HG03025 (cell line): ENCODE results near the gene MICU2.
"Not testable (repeated sequence)": the region's sequence is repeated elsewhere in the genome, so short reads cannot be mapped to it uniquely, and the experiment has no call there.

Source experiments
- ATAC-seq: cut with Tn5 transposase; IDR thresholded peaks from one replicate; pipeline ENCODE4 v1.9.1; 2021; ENCODE audit warnings: mild to moderate bottlenecking, moderate library complexity; ENCODE audit not compliant: unreplicated experiment, low FRiP score

Gene MICU2

DNA sequence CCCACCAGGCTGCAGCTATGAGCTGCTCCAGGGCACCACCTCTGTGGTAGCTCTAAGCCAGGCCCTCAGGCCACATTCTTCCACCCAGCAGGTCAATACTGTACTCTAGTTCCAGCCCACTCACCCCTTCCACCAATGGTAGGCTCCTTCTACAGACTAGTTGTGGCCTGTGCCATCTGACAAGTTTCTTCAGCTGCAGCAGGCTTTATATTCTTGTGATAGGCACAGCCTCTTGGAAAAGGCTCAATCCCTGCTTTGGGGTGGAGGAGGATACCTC lies 8.5 kb downstream of the MICU2 start:
- ATAC-seq = peak; percentile 62

DNA sequence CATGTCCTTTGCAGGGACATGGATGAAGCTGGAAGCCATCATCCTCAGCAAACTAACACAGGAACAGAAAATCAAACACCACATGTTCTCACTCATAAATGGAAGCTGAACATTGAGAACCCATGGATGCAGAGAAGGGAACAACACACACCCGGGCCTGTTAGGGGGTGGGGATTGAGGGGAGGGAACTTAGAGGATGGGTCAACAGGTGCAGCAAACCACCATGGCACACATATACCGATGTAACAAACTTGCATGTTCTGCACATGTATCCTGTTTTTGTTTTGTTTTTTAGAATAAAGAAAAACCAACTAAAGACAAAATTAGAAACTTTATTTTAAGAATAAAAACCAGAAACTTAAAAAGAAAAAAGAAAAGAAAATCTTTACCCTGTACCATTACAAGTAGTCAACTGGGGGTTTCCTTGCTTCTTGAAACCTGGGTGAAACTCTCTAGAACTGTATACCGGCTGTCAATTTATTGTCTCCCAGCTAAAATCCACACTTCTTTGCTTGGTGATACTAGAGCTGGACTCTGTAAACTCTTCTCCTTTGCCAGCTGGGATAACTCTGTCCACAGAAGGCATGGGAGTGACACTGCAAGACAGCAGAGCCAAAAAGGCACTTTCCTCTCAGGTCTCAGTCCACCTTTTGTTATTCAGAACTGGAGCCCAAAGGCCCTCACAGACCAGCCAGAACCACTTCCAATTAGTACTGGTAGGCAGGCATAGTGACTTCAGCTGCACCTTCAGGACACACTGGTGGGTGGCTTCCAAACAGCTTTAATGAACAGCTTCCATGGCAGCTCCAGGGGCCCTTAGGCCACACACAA lies 9.0 kb downstream of the MICU2 start:
- peak; percentile 69 for ATAC-seq

DNA sequence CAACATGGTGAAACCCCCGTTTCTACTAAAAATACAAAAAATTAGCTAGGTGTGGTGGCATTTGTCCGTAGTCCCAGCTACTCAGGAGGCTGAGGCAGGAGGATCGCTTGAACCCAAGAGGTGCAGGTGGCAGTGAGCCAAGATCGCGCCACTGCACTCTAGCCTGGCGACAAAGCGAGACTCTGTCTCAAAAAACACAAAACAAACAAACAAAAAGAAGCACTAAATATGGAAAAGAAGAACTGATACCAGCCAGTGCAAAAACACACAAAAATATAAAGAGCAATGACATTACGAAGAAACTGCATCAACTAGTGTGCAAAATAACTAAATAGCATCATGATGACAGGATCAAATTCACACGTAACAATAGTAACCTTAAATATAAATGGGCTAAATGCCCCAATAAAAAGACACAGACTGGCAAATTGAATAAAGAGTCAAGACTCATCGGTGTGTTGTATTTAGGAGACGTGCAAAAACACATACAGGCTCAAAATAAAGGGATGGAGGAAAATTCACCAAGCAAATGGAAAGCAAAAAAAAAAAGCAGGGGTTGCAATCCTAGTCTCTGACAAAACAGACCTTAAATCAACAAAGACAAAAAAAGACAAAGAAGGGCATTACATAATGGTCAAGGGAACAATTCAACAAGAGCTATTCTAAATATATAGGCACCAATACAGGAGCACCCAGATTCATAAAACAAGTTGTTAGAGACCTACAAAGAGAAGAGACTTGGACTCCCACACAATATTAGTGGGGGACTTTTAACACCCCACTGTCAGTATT lies 13.1 kb downstream of the MICU2 start:
- not testable (repeated sequence) for ATAC-seq

DNA sequence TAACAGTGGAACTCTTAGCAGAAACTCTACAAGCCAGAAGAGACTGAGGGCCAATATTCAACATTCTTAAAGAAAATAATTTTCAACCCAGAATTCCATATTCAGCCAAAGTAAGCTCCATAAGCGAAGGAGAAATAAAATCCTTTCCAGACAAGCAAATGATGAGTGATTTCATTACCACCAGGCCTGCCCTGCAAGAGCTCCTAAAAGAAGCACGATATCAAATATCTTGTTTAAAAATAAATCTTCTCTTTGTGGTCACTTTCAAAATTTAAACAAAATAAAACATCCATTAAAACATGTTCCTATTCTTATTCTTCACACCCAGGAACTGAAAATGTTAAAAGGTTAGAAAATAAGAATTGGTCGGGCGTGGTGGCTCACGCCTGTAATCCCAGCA lies 13.7 kb downstream of the MICU2 start:
- ATAC-seq = no peak

DNA sequence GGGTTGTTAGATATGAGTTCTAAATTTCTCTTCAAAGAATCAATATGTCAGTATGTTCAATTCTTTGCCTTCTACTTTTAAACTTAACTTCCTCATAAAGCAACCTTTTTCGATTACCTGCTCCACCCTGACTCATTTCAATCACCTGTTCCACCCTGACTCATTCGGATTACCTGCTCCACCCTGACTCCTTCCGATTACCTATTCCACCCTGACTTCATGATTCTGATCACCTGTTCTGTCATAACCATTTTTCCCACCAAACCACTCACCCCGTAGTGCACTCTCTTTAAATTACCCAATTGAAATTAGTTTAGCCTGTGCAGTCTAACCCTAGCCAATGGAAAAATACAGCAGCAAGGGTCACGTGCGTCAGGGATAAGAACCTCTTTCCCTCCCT lies 14.5 kb downstream of the MICU2 start:
- not testable (repeated sequence) for ATAC-seq

DNA sequence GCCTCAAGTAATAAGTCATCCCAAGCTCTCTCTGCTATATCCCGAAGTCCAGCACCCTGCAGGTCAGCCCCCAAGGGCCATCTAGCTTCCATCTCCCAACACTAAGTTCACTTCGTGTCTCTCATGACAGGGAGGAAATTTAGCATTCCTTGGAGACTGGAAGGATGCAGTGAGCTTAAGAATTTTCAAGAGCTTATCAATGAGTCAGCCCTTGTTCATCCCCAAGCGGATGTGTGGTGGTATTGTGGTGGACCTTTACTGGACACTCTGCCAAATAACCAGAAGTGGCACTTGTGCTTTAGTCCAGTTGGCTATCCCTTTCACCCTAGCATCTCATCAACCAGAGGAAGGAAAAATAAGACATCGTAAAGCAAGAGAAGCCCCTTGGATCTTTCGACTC lies 15.6 kb downstream of the MICU2 start:
- not testable (repeated sequence) for ATAC-seq

DNA sequence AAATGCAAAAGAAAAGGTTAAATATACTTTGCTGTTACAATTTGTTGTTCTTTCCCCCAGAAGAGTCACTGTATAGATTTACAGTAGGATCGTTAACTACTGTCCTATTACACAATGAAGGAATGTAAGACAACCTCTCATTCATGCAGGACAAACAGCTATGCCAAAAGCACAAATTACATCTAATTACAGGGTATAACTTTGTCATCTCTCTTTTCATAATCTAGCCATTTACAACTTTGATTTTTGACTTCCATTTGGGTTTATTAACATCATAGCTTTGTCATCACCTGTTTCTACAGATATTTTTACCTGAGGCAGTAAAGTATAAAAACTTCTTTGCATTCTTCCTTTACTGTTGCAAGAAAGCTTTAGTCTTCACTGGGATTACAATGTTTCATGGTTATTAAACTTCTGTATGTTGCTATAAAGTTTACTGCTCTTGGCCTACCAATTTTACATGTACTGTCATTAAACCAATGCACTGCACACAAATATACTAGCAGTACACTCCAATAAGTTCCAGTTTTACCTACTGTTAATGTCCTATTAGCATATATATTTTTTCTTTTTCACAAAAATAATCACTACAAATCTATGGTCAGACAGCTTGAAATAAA lies 18.9 kb downstream of the MICU2 start:
- ATAC-seq = no peak

DNA sequence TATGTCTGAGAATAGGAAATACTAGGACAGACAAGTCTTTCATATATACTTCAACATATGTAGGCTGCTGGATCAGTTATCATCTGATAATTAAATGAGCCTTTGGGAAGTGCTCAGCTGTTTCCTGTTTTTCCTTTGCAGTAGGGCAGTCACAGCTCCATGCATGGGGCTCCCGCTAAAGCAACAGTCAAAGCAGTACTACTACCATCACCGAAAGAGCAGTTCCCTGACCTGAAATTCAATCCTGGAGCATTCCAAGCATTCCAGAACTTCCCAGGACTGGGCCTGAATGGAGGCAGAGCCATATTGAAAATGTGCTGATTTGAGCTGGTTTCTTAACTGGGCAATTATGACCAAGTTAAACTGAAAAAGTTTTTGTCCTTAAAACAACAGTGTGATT lies 20.5 kb downstream of the MICU2 start:
- ATAC-seq = no peak

DNA sequence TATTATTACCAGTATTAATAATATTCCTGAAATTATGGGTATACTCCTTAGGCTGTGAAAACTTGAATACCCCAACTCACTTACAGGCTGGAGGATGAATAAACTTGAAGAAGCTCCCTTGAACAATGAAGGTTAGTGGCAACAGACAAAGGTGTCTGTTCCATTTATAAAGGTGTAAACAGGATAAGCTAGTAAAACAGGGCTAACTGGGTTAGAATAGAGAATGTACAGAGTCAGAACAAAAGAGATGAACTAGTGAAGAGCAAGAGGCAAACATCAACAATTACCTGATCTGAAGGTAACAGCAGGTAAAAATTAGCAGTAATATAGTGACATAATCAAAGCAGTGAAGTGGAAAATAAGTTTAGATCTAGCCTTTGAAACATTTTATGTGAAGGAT lies 23.2 kb downstream of the MICU2 start:
- ATAC-seq = no peak

DNA sequence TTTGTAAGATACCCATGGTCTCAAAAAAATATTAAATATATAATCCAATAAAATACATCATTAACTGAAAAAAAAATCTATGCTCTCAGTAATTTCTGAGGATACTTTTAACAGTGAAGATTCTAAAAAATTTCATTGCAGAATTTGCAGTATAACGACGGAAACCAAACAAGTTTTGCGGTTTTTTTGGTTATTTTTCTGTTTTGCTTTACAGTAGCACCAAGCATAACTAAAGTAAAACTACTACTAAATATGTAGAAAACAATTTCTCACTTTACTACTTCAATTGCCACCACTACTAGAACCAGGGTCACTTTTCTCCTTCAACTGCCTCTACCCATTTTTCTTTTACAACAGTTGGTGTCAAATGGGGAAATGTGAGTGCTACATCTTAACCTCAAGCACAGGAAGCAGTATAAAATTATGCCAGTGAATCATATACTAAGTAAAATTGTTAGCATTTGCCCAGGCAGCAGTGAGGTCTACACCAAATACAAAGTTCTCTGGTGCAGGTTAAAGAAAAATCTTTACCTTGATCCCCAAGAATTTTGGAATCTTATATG lies 24.1 kb downstream of the MICU2 start:
- ATAC-seq = no peak

DNA sequence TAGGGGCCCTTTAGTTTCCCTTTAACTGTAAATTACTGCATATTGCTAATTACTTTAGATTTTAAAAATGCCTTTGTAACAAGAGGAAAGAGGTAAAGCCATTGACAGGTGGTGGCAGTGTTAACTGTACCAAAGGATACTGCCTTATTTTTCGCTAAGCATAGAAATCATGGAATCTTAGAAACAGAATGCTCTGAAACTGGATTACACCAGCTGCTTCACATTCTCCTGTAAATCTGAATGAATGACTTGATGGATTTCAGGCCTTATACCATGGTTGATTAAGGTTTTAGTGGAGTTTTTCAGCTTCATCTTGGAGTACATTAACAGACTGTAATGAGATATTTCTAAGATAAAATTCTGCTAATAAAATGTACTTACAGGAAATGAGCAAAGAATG lies 25.2 kb downstream of the MICU2 start:
- ATAC-seq = no peak

DNA sequence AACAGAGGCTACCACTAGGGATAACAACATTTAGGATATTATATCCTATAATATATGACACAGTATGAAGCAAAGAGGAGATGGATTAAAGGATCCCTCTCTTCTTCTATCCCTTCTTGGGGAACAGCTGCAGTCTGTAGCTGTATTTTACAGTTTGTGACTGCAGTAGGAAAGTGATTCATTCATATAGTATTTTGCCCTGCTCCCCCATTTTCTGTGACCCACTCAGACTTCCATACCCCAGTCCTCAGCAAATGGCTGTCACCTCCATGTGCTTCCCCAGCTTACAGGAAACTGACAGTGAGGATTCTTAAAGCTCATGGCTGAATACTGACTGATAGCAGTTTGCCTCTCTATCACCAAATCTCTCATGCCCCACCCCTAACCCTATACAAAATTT lies 27.5 kb downstream of the MICU2 start:
- ATAC-seq = no peak

DNA sequence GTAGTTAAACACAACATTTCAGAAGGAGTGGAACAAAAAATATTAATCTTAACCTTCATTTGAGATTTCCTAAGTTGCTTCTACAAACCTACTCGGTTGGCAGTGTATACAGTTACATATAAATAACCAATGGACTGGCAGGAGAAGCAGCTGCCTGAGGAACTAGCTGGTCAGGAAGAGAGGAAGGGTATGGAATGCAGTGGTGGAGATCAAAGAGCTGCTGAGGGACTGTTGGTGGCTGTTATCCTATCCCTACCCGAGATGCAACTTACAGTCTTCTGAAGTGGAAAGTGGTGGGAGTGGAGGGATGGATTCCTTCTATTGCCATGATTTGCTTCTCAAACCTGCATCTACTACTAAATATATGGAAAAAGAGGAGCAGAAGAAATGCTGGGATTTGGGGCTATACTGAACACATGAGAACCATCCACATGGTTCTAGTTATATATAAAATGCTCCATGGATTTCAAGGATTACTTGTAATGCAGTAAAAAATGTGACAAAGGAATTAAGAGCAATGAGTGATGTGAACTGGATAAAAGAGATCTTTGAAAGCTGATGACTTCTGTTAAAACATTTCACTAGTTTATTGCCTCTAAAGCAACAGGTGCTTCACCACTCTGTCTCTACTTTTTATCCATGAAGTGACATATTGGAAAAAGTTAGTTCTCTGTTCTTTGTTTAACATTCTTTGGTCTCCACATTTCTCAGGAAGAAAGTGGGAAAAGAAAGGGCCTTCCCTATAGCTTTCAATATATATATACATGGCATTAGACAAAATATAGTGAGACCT lies 29.9 kb downstream of the MICU2 start:
- ATAC-seq = no peak

DNA sequence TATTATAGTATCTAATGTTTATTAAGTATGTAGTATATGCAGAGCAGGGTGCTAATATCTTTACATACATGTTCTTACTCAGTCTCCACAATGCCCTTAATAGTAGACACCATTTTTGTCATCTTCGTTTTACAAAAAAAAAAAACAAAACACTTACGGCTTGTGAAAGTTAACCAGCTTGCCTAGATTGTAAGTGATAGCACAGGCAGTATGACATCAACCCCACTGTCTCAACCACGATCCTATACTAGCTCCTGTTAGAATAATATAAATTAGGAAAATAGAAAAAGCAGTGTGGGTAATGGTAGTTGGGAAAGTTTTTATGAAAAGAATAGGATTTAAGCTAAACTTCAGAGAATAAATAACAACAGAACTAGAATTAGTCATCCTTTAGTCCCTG lies 34.3 kb downstream of the MICU2 start:
- ATAC-seq = no peak

DNA sequence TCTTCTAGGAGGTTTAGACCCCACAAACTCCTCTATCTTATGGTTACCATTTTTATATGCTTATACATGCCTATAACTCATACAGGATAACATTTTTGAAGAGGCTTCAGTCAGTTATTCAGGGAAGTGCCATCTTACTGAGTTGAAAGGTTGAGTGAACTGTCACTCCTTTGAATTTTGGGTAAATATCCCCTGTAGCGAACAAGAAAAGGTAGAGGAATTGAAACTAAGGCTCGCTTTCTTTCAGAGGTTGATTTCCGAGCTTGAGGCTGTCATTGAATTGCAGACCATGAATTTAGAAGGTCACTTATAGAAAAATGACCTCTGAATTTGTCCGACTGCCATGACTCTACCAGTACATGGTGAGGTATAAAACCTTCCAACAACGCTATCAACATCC lies 35.1 kb downstream of the MICU2 start:
- peak; percentile 55 for ATAC-seq

DNA sequence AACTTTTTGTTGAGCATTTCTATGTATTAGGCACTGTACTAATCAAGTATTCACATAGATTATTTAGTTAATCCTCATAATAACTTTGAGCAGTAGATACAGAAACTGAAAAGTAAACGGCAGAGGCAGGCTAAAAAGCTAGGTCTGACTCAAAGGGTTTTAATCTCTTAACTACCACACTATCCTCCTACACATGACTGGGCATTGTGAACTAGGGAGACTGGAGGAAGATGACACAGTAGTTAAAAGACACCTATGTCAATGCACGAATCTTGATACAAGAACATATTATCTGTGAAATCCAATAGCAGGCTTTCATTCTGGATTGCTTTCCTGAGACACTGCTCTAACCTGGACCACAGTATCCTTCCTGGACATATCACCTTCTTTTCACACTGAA lies 36.3 kb downstream of the MICU2 start:
- no peak for ATAC-seq

DNA sequence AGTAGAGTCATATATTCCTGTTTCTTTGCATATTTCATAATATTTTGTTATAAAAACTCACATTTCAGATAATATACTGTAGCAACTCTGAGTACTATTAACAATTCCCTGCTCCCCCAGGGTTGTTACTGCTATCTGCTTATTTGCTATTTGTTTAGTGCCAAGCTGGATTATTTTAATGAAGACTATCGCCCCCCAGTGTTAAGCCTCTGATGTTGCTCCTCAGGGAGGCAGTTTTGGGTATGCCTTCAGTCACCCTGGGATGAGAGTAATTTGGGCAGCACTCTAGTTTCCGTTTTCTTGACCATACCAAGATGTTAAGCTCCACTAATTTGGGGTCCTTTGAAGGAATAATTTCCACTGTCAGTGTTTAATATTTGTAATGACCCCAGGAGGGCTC lies 46.0 kb downstream of the MICU2 start:
- no peak for ATAC-seq

DNA sequence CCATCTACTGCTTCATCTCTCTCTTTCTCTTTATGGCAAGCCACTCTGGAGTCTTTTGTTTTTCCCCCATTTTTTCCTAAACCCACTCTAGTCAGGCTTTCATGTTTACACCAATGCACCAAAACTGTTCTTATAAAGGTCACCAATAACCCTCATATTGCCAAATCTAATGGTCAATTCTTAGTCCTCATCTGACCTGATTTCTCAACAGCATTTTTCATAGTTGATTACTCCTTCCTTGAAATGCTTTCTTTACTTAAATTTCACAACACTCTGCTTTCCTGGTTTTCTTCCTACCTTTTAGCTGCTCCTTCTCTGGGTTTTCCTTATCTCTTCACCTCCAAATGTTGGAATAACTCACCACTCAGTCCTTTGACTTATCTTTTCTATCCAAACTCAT lies 47.9 kb downstream of the MICU2 start:
- no peak for ATAC-seq

DNA sequence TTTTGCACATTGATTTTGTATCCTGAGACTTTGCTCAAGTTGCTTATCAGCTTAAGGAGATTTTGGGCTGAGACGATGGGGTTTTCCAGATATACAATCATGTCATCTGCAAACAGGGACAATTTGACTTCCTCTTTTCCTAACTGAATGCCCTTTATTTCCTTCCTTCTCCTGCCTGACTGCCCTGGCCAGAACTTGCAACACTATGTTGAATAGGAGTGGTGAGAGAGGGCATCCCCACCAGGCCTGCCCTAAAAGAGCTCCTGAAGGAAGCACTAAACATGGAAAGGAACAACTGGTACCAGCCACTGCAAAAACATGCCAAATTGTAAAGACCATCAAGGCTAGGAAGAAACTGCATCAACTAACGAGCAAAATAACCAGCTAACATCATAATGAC lies 50.7 kb downstream of the MICU2 start:
- not testable (repeated sequence) for ATAC-seq

DNA sequence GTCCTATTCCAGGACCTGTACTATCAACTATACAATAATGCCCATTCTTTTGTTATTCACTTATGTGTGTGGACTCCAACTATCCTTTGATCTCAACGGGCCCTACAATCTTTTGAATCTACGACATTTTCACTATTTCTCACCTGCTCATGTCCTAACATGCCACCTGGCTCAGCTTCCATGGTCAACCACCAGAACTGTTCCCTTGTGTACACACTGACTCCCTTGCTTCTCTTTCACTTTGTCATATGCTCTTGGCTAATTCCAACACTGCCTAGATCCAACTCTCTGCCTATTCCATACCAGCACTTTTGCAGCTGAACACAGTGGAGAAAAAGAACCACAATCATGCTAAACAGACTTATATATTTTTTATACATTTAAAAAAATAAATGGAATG lies 53.1 kb downstream of the MICU2 start:
- ATAC-seq = no peak

DNA sequence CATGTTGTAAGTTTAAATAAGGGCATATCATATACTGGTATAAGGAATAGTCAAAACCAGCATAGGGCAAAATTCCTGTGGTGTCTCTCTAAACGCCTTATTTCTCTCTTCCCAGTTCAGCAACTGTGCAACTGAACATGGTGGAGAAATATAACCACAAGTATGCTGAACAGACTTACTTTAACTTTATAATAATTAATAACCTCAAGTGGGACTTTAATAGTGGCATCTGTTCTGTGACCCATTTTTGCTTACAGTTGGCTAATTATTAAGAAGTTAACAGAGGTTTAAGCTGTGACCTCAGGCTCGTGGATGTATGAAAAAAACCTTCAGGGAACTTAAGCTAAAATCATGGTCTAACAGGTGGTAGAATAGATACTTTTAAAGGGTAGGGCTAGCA lies 54.3 kb downstream of the MICU2 start:
- no peak for ATAC-seq
